ENCODE results near the gene HSPA8. TPM values are rescaled to one million over a fixed set of nuclear protein-coding genes. Genes with fewer than 3 reads are reported as not detected.

HSPA8 gene
- total RNA-seq, 1 experiment from 2014 or later: 1,301 TPM

- H3K9me2 ChIP-seq (ENCODE audit: insufficient read depth): no peaks in the 10 kb centered on the region
- no TSS peak for BruUV-seq (replicated peaks)
- ATAC-seq (peak; percentile 85), DNase-seq (ENCODE audit: low read depth, low spot score) (peak; percentile 47)
- intact Hi-C loops (cut with micrococcal nuclease): loop anchor here (1.0 to 2.0 kb wide), 3 partner anchors 125 to 367 kb away; no protein-coding TSS in a partner anchor
- POLR2A ChIA-PET: interaction anchor here (1.2 kb wide), 1 partner anchor 136 kb away, joined by 4 read pairs; no protein-coding TSS in a partner anchor
- H3K27ac ChIP-seq (ENCODE audit: low read depth, low read length): no peak overlapping the region
- no peak overlapping the region for H3K4me3 ChIP-seq (replicated peaks in 1 of 2; ENCODE audit: low read depth in 1 of 2, low read length in 2 of 2)
- H3K27me3 ChIP-seq (ENCODE audit: insufficient read depth, low read length): no peaks in the 10 kb centered on the region
- CTCF ChIA-PET: interaction anchor here (0.5 to 5.1 kb wide), 12 partner anchors 8 to 150 kb away, joined by 3 to 78 read pairs (median 5); no protein-coding TSS in a partner anchor
- H3K9ac ChIP-seq (ENCODE audit: low read length): no peak overlapping the region
- no peak overlapping the region for H3K4me2 ChIP-seq (ENCODE audit: low read length)
- peaks cover 0 to 3% of the 10 kb centered on the region in 2 experiments; a peak in 2 of 4 replicates for H3K4me1 ChIP-seq (ENCODE audit: control insufficient read depth in 1 of 2, insufficient read depth in 2 of 2, low read length in 2 of 2)
- RAD21 ChIA-PET (ENCODE audit: low non-redundant PET in 1 of 2, low total read pairs in 2 of 2, uncharacterized antibody in 2 of 2, unreplicated experiment in 2 of 2): interaction anchor here (0.8 to 2.9 kb wide), 2 partner anchors 8 to 136 kb away, joined by 3 to 15 read pairs (median 10); no protein-coding TSS in a partner anchor
- H3K79me2 ChIP-seq (ENCODE audit: insufficient read depth, low read length): no peaks in the 10 kb centered on the region
- TF ChIP-seq RAD21 (IDR thresholded peaks at IDR 0.05; ENCODE audit: low read depth): peak; percentile 99
- TF ChIP-seq FOSL1 (IDR thresholded peaks at IDR 0.05; ENCODE audit: low read depth): no peak
- 0 out of 2 replicates have a peak, but pooled peaks have one; percentile 19 for TF ChIP-seq MAX (IDR thresholded peaks at IDR 0.05)
- peak; percentile 74 to 96 (median 87) for TF ChIP-seq CTCF (IDR thresholded peaks at IDR 0.05 in 2 of 3, conservative IDR thresholded peaks at IDR 0.05 in 1 of 3; ENCODE audit: borderline replicate concordance in 1 of 3, insufficient read depth in 1 of 3, low read depth in 2 of 3, low read length in 2 of 3)
- 0 out of 2 replicates have a peak, but pooled peaks have one; percentile 19 for TF ChIP-seq CEBPB (IDR thresholded peaks at IDR 0.05; ENCODE audit: low read depth)
- TF ChIP-seq POLR2A (IDR thresholded peaks at IDR 0.05; ENCODE audit: borderline replicate concordance, extremely low read depth, insufficient read depth, insufficient read length): no peak
- 0 out of 4 replicates have a peak, but pooled peaks cover 0 to 3% of the 10 kb centered on the region in 2 experiments for H3K9me3 ChIP-seq (ENCODE audit: control insufficient read depth in 1 of 2, insufficient read depth in 1 of 2, low read depth in 1 of 2, low read length in 2 of 2)
- H2AFZ ChIP-seq (ENCODE audit: low read depth, low read length, poor library complexity, severe bottlenecking): no peak overlapping the region
- H4K20me1 ChIP-seq (ENCODE audit: insufficient read depth): no peaks in the 10 kb centered on the region
- no peaks in the 10 kb centered on the region for H3K36me3 ChIP-seq (ENCODE audit: control insufficient read depth in 1 of 2, insufficient read depth in 2 of 2, low read length in 2 of 2)
Observed at GRCh38 chr11:123111465-123111864, 49.5 kb upstream of the HSPA8 start.

GRCh38 chr11:123110397-123110796, 48.5 kb upstream of the HSPA8 start:
- Histone ChIP-seq H3K4me2 (ENCODE audit: low read length) (no peak overlapping the region), H3K9me2 (ENCODE audit: insufficient read depth) (no peaks in the 10 kb centered on the region), H3K9ac (ENCODE audit: low read length) (no peak overlapping the region), H3K36me3 (ENCODE audit: control insufficient read depth in 1 of 2, insufficient read depth in 2 of 2, low read length in 2 of 2) (no peaks in the 10 kb centered on the region), H3K4me3 (replicated peaks in 1 of 2; ENCODE audit: low read depth in 1 of 2, low read length in 2 of 2) (no peak overlapping the region), H2AFZ (ENCODE audit: low read depth, low read length, poor library complexity, severe bottlenecking) (no peak overlapping the region), H4K20me1 (ENCODE audit: insufficient read depth) (no peaks in the 10 kb centered on the region), H3K27me3 (ENCODE audit: insufficient read depth, low read length) (no peaks in the 10 kb centered on the region), H3K4me1 (ENCODE audit: control insufficient read depth in 1 of 2, insufficient read depth in 2 of 2, low read length in 2 of 2) (peaks cover 0 to 3% of the 10 kb centered on the region in 2 experiments; a peak in 2 of 4 replicates), H3K9me3 (ENCODE audit: control insufficient read depth in 1 of 2, insufficient read depth in 1 of 2, low read depth in 1 of 2, low read length in 2 of 2) (no peaks in the 10 kb centered on the region), H3K27ac (ENCODE audit: low read depth, low read length) (no peak overlapping the region), H3K79me2 (ENCODE audit: insufficient read depth, low read length) (no peaks in the 10 kb centered on the region)
- DNase-seq (ENCODE audit: low read depth, low spot score) (no peak), ATAC-seq (no peak)
- no TSS peak for BruUV-seq (replicated peaks)
- ChIA-PET POLR2A (no interaction called here), RAD21 (ENCODE audit: low non-redundant PET in 1 of 2, low total read pairs in 2 of 2, uncharacterized antibody in 2 of 2, unreplicated experiment in 2 of 2) (interaction anchor here (1.5 to 2.9 kb wide), 2 partner anchors 137 to 151 kb away, joined by 4 to 15 read pairs (median 10); no protein-coding TSS in a partner anchor), CTCF (interaction anchor here (1.1 to 5.1 kb wide), 7 partner anchors 9 to 368 kb away, joined by 3 to 78 read pairs (median 6); no protein-coding TSS in a partner anchor)
- intact Hi-C loops (cut with micrococcal nuclease): loop anchor here (2.0 kb wide), 1 partner anchor 368 kb away; no protein-coding TSS in a partner anchor
- TF ChIP-seq RAD21 (IDR thresholded peaks at IDR 0.05; ENCODE audit: low read depth) (no peak), ZNF274 (IDR thresholded peaks at IDR 0.05; ENCODE audit: low read depth, low read length) (no peak), EZH2phosphoT487 (IDR thresholded peaks at IDR 0.05; ENCODE audit: borderline replicate concordance) (no peak), ELF1 (IDR thresholded peaks at IDR 0.05; ENCODE audit: borderline replicate concordance, low read depth) (no peak), SP1 (IDR thresholded peaks at IDR 0.05; ENCODE audit: low read depth) (no peak), EGR1 (IDR thresholded peaks at IDR 0.05; ENCODE audit: low read depth) (no peak), SRF (IDR thresholded peaks at IDR 0.05; ENCODE audit: low read depth) (no peak), POLR2A (IDR thresholded peaks at IDR 0.05; ENCODE audit: borderline replicate concordance, extremely low read depth, insufficient read depth, insufficient read length) (no peak), ATF3 (IDR thresholded peaks at IDR 0.05) (no peak), CEBPB (IDR thresholded peaks at IDR 0.05; ENCODE audit: low read depth) (no peak), JUND (IDR thresholded peaks at IDR 0.05) (no peak)
